Ectodermal cell (in vitro differentiated cells): ENCODE data around the gene RBM4B.

Experiments used
- H3K27ac ChIP-seq: 2 replicates; pipeline ENCODE4 v1.7.0; 2013; ENCODE audit warnings: mild to moderate bottlenecking, low read depth, low read length; ENCODE audit not compliant: insufficient read depth, poor library complexity, severe bottlenecking
- H3K27me3 ChIP-seq: 2 replicates; pipeline ENCODE4 v1.7.0; 2013; ENCODE audit warnings: mild to moderate bottlenecking, low read length; ENCODE audit not compliant: insufficient read depth, control insufficient read depth, poor library complexity, severe bottlenecking
- H3K36me3 ChIP-seq: one replicate; pipeline ENCODE4 v1.7.0; 2013; ENCODE audit warnings: low read length; ENCODE audit not compliant: control insufficient read depth, insufficient read depth
- H3K4me1 ChIP-seq: one replicate; pipeline ENCODE4 v1.7.0; 2013; ENCODE audit warnings: low read length; ENCODE audit not compliant: control insufficient read depth, insufficient read depth
- H3K4me3 ChIP-seq: 2 replicates; pipeline ENCODE4 v1.7.0; 2013; ENCODE audit warnings: low read depth, low read length, control low read depth; ENCODE audit not compliant: insufficient read depth
- H3K9me3 ChIP-seq: 2 replicates; pipeline ENCODE4 v1.7.0; 2013; ENCODE audit warnings: mild to moderate bottlenecking, low read length, moderate library complexity; ENCODE audit not compliant: control insufficient read depth
- WGBS, 2 experiments: methylation state at CpG; one replicate each; pipeline ENCODE4 v1.1.7; 2013; ENCODE audit warnings: missing lambda C conversion rate in 2 of 2; 5-methylcytosine and 5-hydroxymethylcytosine counted together

RBM4B gene

GRCh38 chr11:66707486-66707885 is 29.8 kb upstream of the RBM4B start:
- Histone ChIP-seq H3K4me1 (no peaks in the 10 kb centered on the region), H3K27ac (no peak overlapping the region), H3K27me3 (no peaks in the 10 kb centered on the region), H3K9me3 (no peaks in the 10 kb centered on the region), H3K36me3 (peaks cover 12% of the 10 kb centered on the region), H3K4me3 (no peak overlapping the region)
- 95 to 96% methylated on average over 26 of the region's 26 CpGs for WGBS, 2 experiments

GRCh38 chr11:66706989-66707388 is 29.3 kb upstream of the RBM4B start:
- H3K36me3 ChIP-seq: peaks cover 12% of the 10 kb centered on the region
- no peaks in the 10 kb centered on the region for H3K9me3 ChIP-seq
- no peaks in the 10 kb centered on the region for H3K4me1 ChIP-seq
- H3K4me3 ChIP-seq: no peak overlapping the region
- no peak overlapping the region for H3K27ac ChIP-seq
- 94% methylated on average over 9 of the region's 9 CpGs for WGBS, 2 experiments
- no peaks in the 10 kb centered on the region for H3K27me3 ChIP-seq

GRCh38 chr11:66705587-66706335 is 28.1 kb upstream of the RBM4B start:
- H3K27ac ChIP-seq: no peak overlapping the region
- no peaks in the 10 kb centered on the region for H3K9me3 ChIP-seq
- no peaks in the 10 kb centered on the region for H3K27me3 ChIP-seq
- H3K36me3 ChIP-seq: peaks cover 14% of the 10 kb centered on the region
- WGBS, 2 experiments: 94 to 95% methylated on average over 26 of the region's 26 CpGs
- no peak overlapping the region for H3K4me3 ChIP-seq
- no peaks in the 10 kb centered on the region for H3K4me1 ChIP-seq

DNA sequence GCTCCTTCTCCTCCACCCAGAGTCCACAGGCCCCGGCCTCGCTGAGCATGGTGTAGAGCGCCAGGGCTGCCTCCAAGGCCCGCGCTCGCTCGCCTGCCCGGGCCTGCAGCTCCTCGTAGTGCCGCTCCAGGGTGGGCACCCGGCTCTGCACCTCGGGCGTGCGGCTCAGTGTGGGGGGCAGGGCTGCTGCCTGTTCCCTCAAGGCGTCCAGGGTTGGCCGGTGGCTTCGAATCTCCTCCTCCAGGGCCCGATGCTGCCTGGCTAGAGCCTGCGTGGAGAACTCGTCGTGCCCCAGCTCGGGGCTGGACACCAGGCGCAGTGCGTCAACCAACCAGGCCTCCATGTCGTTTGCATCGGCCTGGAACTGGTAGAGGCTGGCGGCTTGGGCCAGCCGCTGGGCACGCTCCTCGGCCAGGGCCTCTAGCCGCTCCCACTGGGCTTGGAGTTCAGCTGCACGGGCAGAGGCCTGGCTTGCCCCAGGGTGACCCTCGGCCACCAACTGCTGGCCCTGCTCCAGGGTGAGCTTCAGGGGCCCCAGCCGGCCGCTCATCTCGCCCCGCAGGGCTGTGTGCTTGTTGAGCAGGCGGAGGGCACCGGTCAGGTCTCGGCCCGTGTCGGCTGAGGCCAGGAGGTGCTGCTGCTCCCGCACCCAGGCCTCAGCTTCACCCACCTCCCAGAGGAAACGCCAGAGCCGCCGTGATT is 27.1 kb upstream of the RBM4B start:
- WGBS, 2 experiments: 96% methylated on average over 46 of the region's 46 CpGs
- Histone ChIP-seq H3K36me3 (peaks cover 16% of the 10 kb centered on the region), H3K4me3 (no peak overlapping the region), H3K27ac (no peak overlapping the region), H3K4me1 (no peaks in the 10 kb centered on the region), H3K27me3 (no peaks in the 10 kb centered on the region), H3K9me3 (no peaks in the 10 kb centered on the region)

- H3K4me3 ChIP-seq: no peak overlapping the region
- H3K4me1 ChIP-seq: no peaks in the 10 kb centered on the region
- WGBS, 2 experiments: 95 to 97% methylated on average over 10 of the region's 10 CpGs
- no peaks in the 10 kb centered on the region for H3K9me3 ChIP-seq
- no peaks in the 10 kb centered on the region for H3K27me3 ChIP-seq
- no peak overlapping the region for H3K27ac ChIP-seq
- peaks cover 39% of the 10 kb centered on the region for H3K36me3 ChIP-seq
Measured at GRCh38 chr11:66701432-66702240, 23.9 kb upstream of the RBM4B start.

DNA sequence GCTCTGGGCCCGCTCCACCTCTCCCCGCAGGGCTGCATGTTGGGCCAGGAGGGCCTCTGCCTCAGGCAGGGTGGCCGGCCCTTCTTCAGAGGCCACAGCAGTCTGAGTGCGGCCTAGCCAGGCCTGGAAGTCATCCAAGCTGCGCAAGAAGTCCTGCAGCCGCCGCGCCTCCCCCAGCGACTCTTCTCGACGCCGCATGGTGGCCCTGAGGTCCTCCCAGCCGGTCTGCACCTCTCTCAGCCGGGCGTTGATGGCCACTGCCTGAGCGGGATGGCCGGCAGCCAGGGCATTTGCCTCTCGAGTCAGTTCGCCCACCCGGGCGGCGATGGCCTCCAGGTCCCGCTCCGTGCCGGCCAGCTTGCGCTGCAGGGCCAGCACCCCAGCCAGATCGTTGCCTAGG is 23.1 kb upstream of the RBM4B start:
- no peak overlapping the region for H3K4me3 ChIP-seq
- H3K4me1 ChIP-seq: no peaks in the 10 kb centered on the region
- WGBS, 2 experiments: 96 to 97% methylated on average over 27 of the region's 27 CpGs
- no peak overlapping the region for H3K27ac ChIP-seq
- no peaks in the 10 kb centered on the region for H3K27me3 ChIP-seq
- H3K36me3 ChIP-seq: peaks cover 44% of the 10 kb centered on the region
- no peaks in the 10 kb centered on the region for H3K9me3 ChIP-seq

- H3K36me3 ChIP-seq: peaks cover 44% of the 10 kb centered on the region
Measured at GRCh38 chr11:66700337-66700736, 22.6 kb upstream of the RBM4B start.

GRCh38 chr11:66698491-66698890 is 20.8 kb upstream of the RBM4B start:
- WGBS, 2 experiments: 95 to 96% methylated on average over 9 of the region's 9 CpGs
- Histone ChIP-seq H3K9me3 (no peaks in the 10 kb centered on the region), H3K27me3 (no peaks in the 10 kb centered on the region), H3K4me3 (no peak overlapping the region), H3K4me1 (no peaks in the 10 kb centered on the region), H3K27ac (no peak overlapping the region), H3K36me3 (peaks cover 42% of the 10 kb centered on the region)

More at GRCh38 chr11:66700337-66700736, 22.6 kb upstream of the RBM4B start:
- Histone ChIP-seq H3K4me1 (no peaks in the 10 kb centered on the region), H3K27me3 (no peaks in the 10 kb centered on the region), H3K9me3 (no peaks in the 10 kb centered on the region), H3K27ac (no peak overlapping the region), H3K4me3 (no peak overlapping the region)
- WGBS, 2 experiments: 94 to 96% methylated on average over 15 of the region's 15 CpGs

DNA sequence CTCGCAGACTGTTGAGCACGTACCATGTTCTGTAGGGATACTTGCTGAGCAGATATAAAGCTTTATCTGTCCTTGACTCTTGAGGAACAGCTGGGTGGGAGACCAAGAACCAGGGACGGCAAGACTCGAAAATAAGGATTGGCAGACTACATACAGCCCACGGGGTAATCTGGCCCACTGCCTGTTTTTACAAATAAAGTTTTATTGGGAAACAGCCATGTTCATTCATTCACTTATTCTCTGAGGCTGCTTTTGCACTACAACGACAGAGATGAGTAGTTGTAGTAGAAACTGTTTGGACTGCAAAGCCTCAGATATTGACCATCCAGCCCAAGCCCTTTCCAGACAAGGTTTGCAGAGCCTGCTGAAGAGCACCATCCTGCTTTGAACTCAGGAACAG is 20.3 kb upstream of the RBM4B start:
- H3K9me3 ChIP-seq: no peaks in the 10 kb centered on the region
- H3K4me3 ChIP-seq: no peak overlapping the region
- no peak overlapping the region for H3K27ac ChIP-seq
- peaks cover 43% of the 10 kb centered on the region for H3K36me3 ChIP-seq
- WGBS, 2 experiments: 92 to 96% methylated on average over 6 of the region's 6 CpGs
- no peaks in the 10 kb centered on the region for H3K27me3 ChIP-seq
- no peaks in the 10 kb centered on the region for H3K4me1 ChIP-seq

- Histone ChIP-seq H3K4me1 (no peaks in the 10 kb centered on the region), H3K27ac (no peak overlapping the region), H3K27me3 (no peaks in the 10 kb centered on the region), H3K36me3 (peaks cover 47% of the 10 kb centered on the region), H3K9me3 (no peaks in the 10 kb centered on the region), H3K4me3 (no peak overlapping the region)
- WGBS, 2 experiments: 93 to 97% methylated on average over 9 of the region's 9 CpGs
Measured at GRCh38 chr11:66696146-66696545, 18.5 kb upstream of the RBM4B start.
